Neuronal stem cell (in vitro differentiated cells): ENCODE measurements around the gene ABCA13.

Experiments
- DNase-seq: peaks from one replicate; pipeline ENCODE4 v3.0.0-alpha.2; 2013; ENCODE audit warnings: low spot score
- H2AFZ ChIP-seq: one replicate; pipeline ENCODE4 v1.6.1; 2013; ENCODE audit warnings: mild to moderate bottlenecking, low read length, inconsistent platforms
- H2AK5ac ChIP-seq: 2 replicates; pipeline ENCODE4 v1.6.1; 2013; ENCODE audit warnings: low read depth, mild to moderate bottlenecking, inconsistent platforms, low read length, moderate library complexity, mixed read lengths
- H2BK120ac ChIP-seq: 2 replicates; pipeline ENCODE4 v1.6.1; 2013; ENCODE audit warnings: low read depth, mild to moderate bottlenecking, inconsistent platforms, low read length, moderate library complexity, mixed read lengths
- H2BK12ac ChIP-seq: one replicate; pipeline ENCODE4 v1.6.1; 2013; ENCODE audit warnings: low read length, inconsistent platforms
- H2BK15ac ChIP-seq: 2 replicates; pipeline ENCODE4 v1.6.1; 2013; ENCODE audit warnings: mild to moderate bottlenecking, low read length, inconsistent platforms, mixed read lengths
- H2BK5ac ChIP-seq: one replicate; pipeline ENCODE4 v1.6.1; 2013; ENCODE audit warnings: inconsistent platforms, mild to moderate bottlenecking, low read length, moderate library complexity
- H3K14ac ChIP-seq: one replicate; pipeline ENCODE4 v1.6.1; 2013; ENCODE audit warnings: low read length, inconsistent platforms
- H3K18ac ChIP-seq: 2 replicates; pipeline ENCODE4 v1.6.1; 2013; ENCODE audit warnings: low read length, inconsistent platforms
- H3K23ac ChIP-seq: 2 replicates; pipeline ENCODE4 v1.6.1; 2013; ENCODE audit warnings: low read depth, mild to moderate bottlenecking, mixed read lengths, low read length, inconsistent platforms; ENCODE audit not compliant: poor library complexity
- H3K27ac ChIP-seq: replicated peaks from 3 replicates; pipeline ENCODE4 v1.5.1; 2013; ENCODE audit warnings: low read length, inconsistent platforms
- H3K27me3 ChIP-seq, 3 experiments: 2 replicates each; pipeline ENCODE4 v1.6.1; 2013; ENCODE audit warnings: low read length in 3 of 3, mild to moderate bottlenecking in 2 of 3, inconsistent platforms in 1 of 3, low read depth in 1 of 3, mixed read lengths in 1 of 3, moderate library complexity in 1 of 3; ENCODE audit not compliant: control insufficient read depth in 3 of 3, insufficient read depth in 3 of 3
- H3K36me3 ChIP-seq, 2 donors: replicated peaks in 1 of 2; 2 replicates each; pipeline ENCODE4 v1.6.1; 2013; ENCODE audit warnings: low read length in 2 of 2; ENCODE audit not compliant: control insufficient read depth in 2 of 2, insufficient read depth in 2 of 2
- H3K4ac ChIP-seq: 2 replicates; pipeline ENCODE4 v1.6.1; 2013; ENCODE audit warnings: inconsistent platforms, mild to moderate bottlenecking, low read length, moderate library complexity
- H3K4me1 ChIP-seq, 2 donors: 1 replicate in 1 of 2; 2 replicates in 1 of 2; pipeline ENCODE4 v1.6.1; 2013; ENCODE audit warnings: low read length in 2 of 2, low read depth in 1 of 2; ENCODE audit not compliant: control insufficient read depth in 2 of 2, insufficient read depth in 1 of 2
- H3K4me2 ChIP-seq: one replicate; pipeline ENCODE4 v1.6.1; 2013; ENCODE audit warnings: mild to moderate bottlenecking, low read length, inconsistent platforms; ENCODE audit not compliant: insufficient read depth, poor library complexity, severe bottlenecking
- H3K4me3 ChIP-seq, 2 donors: 2 replicates each; pipeline ENCODE4 v1.5.1; 2013; ENCODE audit warnings: low read length in 2 of 2, mild to moderate bottlenecking in 2 of 2, inconsistent platforms in 1 of 2, moderate library complexity in 1 of 2
- H3K79me1 ChIP-seq: one replicate; pipeline ENCODE4 v1.6.1; 2013; ENCODE audit warnings: low read depth, mild to moderate bottlenecking, inconsistent platforms, low read length, moderate library complexity
- H3K9ac ChIP-seq: one replicate; pipeline ENCODE4 v1.6.1; 2013; ENCODE audit warnings: mild to moderate bottlenecking, low read depth, low read length, inconsistent platforms; ENCODE audit not compliant: poor library complexity
- H3K9me3 ChIP-seq, 2 donors: replicated peaks in 1 of 2; 2 replicates each; pipeline versions ENCODE3 to v1.6.1; 2013; ENCODE audit warnings: low read length in 2 of 2, mild to moderate bottlenecking in 2 of 2, inconsistent platforms in 1 of 2, low read depth in 1 of 2, mixed read lengths in 1 of 2, moderate library complexity in 1 of 2; ENCODE audit not compliant: control insufficient read depth in 2 of 2, insufficient read depth in 1 of 2
- H4K8ac ChIP-seq: one replicate; pipeline ENCODE4 v1.6.1; 2013; ENCODE audit warnings: low read depth, mild to moderate bottlenecking, inconsistent platforms, low read length, moderate library complexity
- H4K91ac ChIP-seq: one replicate; pipeline ENCODE4 v1.6.1; 2013; ENCODE audit warnings: low read length, low read depth, mild to moderate bottlenecking, inconsistent platforms; ENCODE audit not compliant: poor library complexity
- WGBS, 2 donors: extraction: QIAGEN DNeasy Blood & Tissue Kit; methylation state at CpG; one replicate each; pipeline ENCODE4 v1.1.7; 2013; ENCODE audit warnings: missing lambda C conversion rate in 2 of 2, mixed read lengths in 1 of 2; ENCODE audit not compliant: insufficient read length in 2 of 2, insufficient replicate concordance in 1 of 2; ENCODE audit errors: extremely low coverage in 2 of 2; 5-methylcytosine and 5-hydroxymethylcytosine counted together

The ABCA13 gene

DNA sequence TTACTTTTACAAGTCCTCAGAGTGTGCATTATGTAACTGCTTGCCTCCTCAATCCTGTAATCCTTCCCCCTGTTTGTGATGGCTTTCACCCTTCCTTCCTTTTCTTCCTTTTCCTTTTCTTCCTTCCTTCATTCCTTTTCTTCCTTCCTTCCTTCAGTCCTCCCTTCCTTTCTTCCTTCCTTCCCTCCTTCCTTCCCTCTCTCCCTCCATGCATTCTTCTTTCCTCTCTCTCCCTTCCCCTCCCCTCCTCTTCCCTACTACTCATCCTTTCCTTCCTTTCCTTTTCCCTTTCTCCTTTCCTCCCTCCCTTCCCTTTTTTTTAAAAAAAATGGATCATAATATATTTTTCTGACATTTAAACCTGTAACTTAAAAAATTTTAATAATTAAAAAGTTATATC, 22.2 kb upstream of the ABCA13 start:
- H4K8ac ChIP-seq, result no peak overlapping the region
- no peaks in the 10 kb centered on the region for H3K4me1 ChIP-seq
- no peak overlapping the region for H3K4ac ChIP-seq
- H3K27me3 ChIP-seq, result peaks cover 0 to 5% (median 0%) of the 10 kb centered on the region in 3 experiments
- H4K91ac ChIP-seq, result no peak overlapping the region
- no peak overlapping the region for H2AK5ac ChIP-seq
- H3K36me3 ChIP-seq, result no peaks in the 10 kb centered on the region
- H3K9ac ChIP-seq, result no peak overlapping the region
- no peak overlapping the region for H3K14ac ChIP-seq
- no peak overlapping the region for H2BK5ac ChIP-seq
- no peak overlapping the region for H3K4me2 ChIP-seq
- no peak overlapping the region for H2BK15ac ChIP-seq
- H3K79me1 ChIP-seq, result no peaks in the 10 kb centered on the region
- H2BK120ac ChIP-seq, result no peak overlapping the region
- H3K27ac ChIP-seq, result no peak overlapping the region
- no peak overlapping the region for H3K4me3 ChIP-seq
- no peak for DNase-seq
- H2AFZ ChIP-seq, result no peak overlapping the region
- no peak overlapping the region for H3K18ac ChIP-seq
- H3K23ac ChIP-seq, result no peak overlapping the region
- H3K9me3 ChIP-seq, result no peaks in the 10 kb centered on the region
- no peak overlapping the region for H2BK12ac ChIP-seq

- no peak overlapping the region for H2BK15ac ChIP-seq
- no peak for DNase-seq
- no peak overlapping the region for H3K27ac ChIP-seq
- H3K4ac ChIP-seq, result no peak overlapping the region
- no peak overlapping the region for H3K23ac ChIP-seq
- H2AK5ac ChIP-seq, result no peak overlapping the region
- no peak overlapping the region for H4K91ac ChIP-seq
- H4K8ac ChIP-seq, result no peak overlapping the region
- peaks cover 0 to 5% (median 0%) of the 10 kb centered on the region in 3 experiments for H3K27me3 ChIP-seq
- no peak overlapping the region for H2BK12ac ChIP-seq
- H3K18ac ChIP-seq, result no peak overlapping the region
- no peaks in the 10 kb centered on the region for H3K36me3 ChIP-seq
- WGBS, 2 donors, result no CpG with 5 or more reads among the region's 3 CpGs
- no peak overlapping the region for H2BK120ac ChIP-seq
- no peak overlapping the region for H3K4me3 ChIP-seq
- no peaks in the 10 kb centered on the region for H3K9me3 ChIP-seq
- H2AFZ ChIP-seq, result no peak overlapping the region
- H3K9ac ChIP-seq, result no peak overlapping the region
- H3K14ac ChIP-seq, result no peak overlapping the region
- no peak overlapping the region for H2BK5ac ChIP-seq
- H3K79me1 ChIP-seq, result no peaks in the 10 kb centered on the region
- H3K4me1 ChIP-seq, result no peaks in the 10 kb centered on the region
- no peak overlapping the region for H3K4me2 ChIP-seq
Observed at GRCh38 chr7:48150086-48150485, 21.2 kb upstream of the ABCA13 start.

DNA sequence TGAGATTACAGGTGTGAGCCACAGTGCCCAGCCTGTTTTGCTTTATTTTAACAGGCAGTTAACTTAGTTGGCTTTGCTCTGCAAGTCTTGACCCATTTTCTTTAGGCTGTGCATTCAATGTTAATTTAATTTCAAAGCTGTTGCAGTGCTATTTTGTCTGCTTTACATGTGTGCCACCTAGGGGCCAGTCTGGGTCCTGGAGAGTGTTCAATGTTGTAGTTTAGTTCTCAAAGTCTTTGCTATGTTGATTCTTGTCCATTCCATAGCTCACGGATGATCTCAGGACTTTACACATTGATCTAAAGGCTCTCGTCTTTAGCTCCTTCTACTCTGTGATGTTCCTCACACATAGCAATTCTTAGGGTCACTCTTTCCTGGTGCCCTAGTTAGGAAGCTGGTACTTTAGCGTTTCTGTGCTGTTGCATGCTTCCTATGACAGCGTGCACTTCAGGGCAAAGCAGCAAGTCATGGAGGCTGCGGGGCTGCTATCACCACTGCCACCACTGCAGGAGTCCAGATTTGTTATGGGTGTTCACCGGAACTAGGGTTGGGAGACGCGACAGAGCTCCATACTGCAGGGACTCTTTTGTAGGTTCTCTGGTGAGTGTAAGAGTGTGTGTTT, 16.4 kb upstream of the ABCA13 start:
- H2BK15ac ChIP-seq, result no peak overlapping the region
- H3K4me1 ChIP-seq, result peaks cover 0 to 6% of the 10 kb centered on the region in 2 donors
- no peaks in the 10 kb centered on the region for H3K79me1 ChIP-seq
- no peak overlapping the region for H3K23ac ChIP-seq
- H2BK12ac ChIP-seq, result no peak overlapping the region
- WGBS, 2 donors, result no CpG with 5 or more reads among the region's 8 CpGs
- no peak overlapping the region for H3K4me2 ChIP-seq
- no peak overlapping the region for H3K4me3 ChIP-seq
- H4K91ac ChIP-seq, result no peak overlapping the region
- no peak overlapping the region for H2BK120ac ChIP-seq
- no peak overlapping the region for H2AK5ac ChIP-seq
- no peaks in the 10 kb centered on the region for H3K9me3 ChIP-seq
- H3K18ac ChIP-seq, result no peak overlapping the region
- DNase-seq, result no peak
- no peak overlapping the region for H3K14ac ChIP-seq
- no peak overlapping the region for H2BK5ac ChIP-seq
- H3K36me3 ChIP-seq, result no peaks in the 10 kb centered on the region
- H3K4ac ChIP-seq, result no peak overlapping the region
- no peak overlapping the region for H3K27ac ChIP-seq
- H3K27me3 ChIP-seq, result peaks cover 0 to 5% (median 0%) of the 10 kb centered on the region in 3 experiments
- no peak overlapping the region for H3K9ac ChIP-seq
- no peak overlapping the region for H2AFZ ChIP-seq
- no peak overlapping the region for H4K8ac ChIP-seq

DNA sequence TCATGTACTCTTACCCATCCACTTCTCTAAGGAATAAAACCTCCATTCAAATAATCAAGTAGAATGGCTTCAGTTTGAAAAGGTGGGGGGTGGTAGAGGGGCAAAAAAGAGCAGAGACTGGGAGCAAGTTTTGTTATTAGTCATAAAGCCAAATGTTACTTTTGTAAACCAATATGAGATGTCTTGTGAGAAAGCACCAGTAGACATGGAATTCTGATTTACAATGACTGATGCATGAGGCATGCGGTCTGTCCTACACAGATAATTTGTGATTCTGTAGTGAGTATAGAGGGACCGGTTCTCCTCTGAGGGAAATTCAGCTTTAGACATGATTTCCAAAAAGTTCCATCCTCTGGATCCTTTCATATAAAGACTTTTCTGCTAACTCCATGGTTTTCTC, 12.9 kb upstream of the ABCA13 start:
- H2AFZ ChIP-seq, result peak overlapping the region; percentile 9
- H3K27ac ChIP-seq, result no peak overlapping the region
- H3K9ac ChIP-seq, result no peak overlapping the region
- H3K18ac ChIP-seq, result no peak overlapping the region
- no peaks in the 10 kb centered on the region for H3K79me1 ChIP-seq
- no peaks in the 10 kb centered on the region for H3K36me3 ChIP-seq
- H4K8ac ChIP-seq, result no peak overlapping the region
- H2BK12ac ChIP-seq, result no peak overlapping the region
- no peak overlapping the region for H2BK5ac ChIP-seq
- H3K4me1 ChIP-seq, result peaks cover 0 to 6% of the 10 kb centered on the region in 2 donors
- no peak overlapping the region for H3K4me3 ChIP-seq
- no peak overlapping the region for H2AK5ac ChIP-seq
- no peak overlapping the region for H3K14ac ChIP-seq
- no CpG with 5 or more reads among the region's 2 CpGs for WGBS, 2 donors
- H3K27me3 ChIP-seq, result no peaks in the 10 kb centered on the region
- no peak for DNase-seq
- H3K4me2 ChIP-seq, result no peak overlapping the region
- H3K4ac ChIP-seq, result no peak overlapping the region
- no peak overlapping the region for H2BK120ac ChIP-seq
- no peak overlapping the region for H2BK15ac ChIP-seq
- peaks cover 0 to 1% of the 10 kb centered on the region in 2 donors for H3K9me3 ChIP-seq
- H3K23ac ChIP-seq, result no peak overlapping the region
- no peak overlapping the region for H4K91ac ChIP-seq
